ENCODE data around the gene PPAN. TPM values are rescaled to one million over a fixed set of nuclear protein-coding genes. Genes with fewer than 3 reads are reported as not detected.

PPAN gene
- polyA plus RNA-seq, 4 donors = 26.2 to 48.3 (median 35.3) TPM

GRCh38 chr19:10113592-10113963 lies 7.4 kb downstream of the PPAN start:
- Histone ChIP-seq H3K9me3 (ENCODE audit: control insufficient read depth in 2 of 2, insufficient read depth in 1 of 2, low read depth in 1 of 2, low read length in 1 of 2) (no peaks in the 10 kb centered on the region), H3K27me3 (ENCODE audit: control insufficient read depth in 3 of 3, insufficient read depth in 3 of 3, low read length in 3 of 3) (no peaks in the 10 kb centered on the region), H3K27ac (ENCODE audit: low read depth in 1 of 3, low read length in 2 of 3) (peak overlapping the region in 1 of 3 donors; percentile 32), H3K4me3 (ENCODE audit: low read depth in 1 of 3, low read length in 3 of 3) (no peak overlapping the region), H3K4me1 (ENCODE audit: control insufficient read depth in 3 of 3, insufficient read depth in 2 of 3, low read depth in 1 of 3, low read length in 2 of 3) (peaks cover 0 to 11% (median 0%) of the 10 kb centered on the region in 3 donors), H3K36me3 (ENCODE audit: control insufficient read depth in 3 of 3, insufficient read depth in 2 of 3, low read depth in 1 of 3, low read length in 3 of 3) (peaks cover 16 to 93% (median 26%) of the 10 kb centered on the region in 3 donors)
- DNase-seq (no peak), FAIRE-seq (no peak)
- 65 to 70% (median 67%) methylated on average over 18 to 19 of the region's 19 CpGs for WGBS, 3 donors

GRCh38 chr19:10113964-10114650 lies 7.9 kb downstream of the PPAN start:
- peaks cover 0 to 15% (median 0%) of the 10 kb centered on the region in 3 donors for H3K4me1 ChIP-seq (ENCODE audit: control insufficient read depth in 3 of 3, insufficient read depth in 2 of 3, low read depth in 1 of 3, low read length in 2 of 3)
- FAIRE-seq = no peak
- H3K27me3 ChIP-seq (ENCODE audit: control insufficient read depth in 3 of 3, insufficient read depth in 3 of 3, low read length in 3 of 3) = no peaks in the 10 kb centered on the region
- 87 to 90% (median 89%) methylated on average over 36 to 43 of the region's 43 CpGs for WGBS, 3 donors
- H3K36me3 ChIP-seq (ENCODE audit: control insufficient read depth in 3 of 3, insufficient read depth in 2 of 3, low read depth in 1 of 3, low read length in 3 of 3) = peaks cover 16 to 92% (median 26%) of the 10 kb centered on the region in 3 donors
- H3K27ac ChIP-seq (ENCODE audit: low read depth in 1 of 3, low read length in 2 of 3) = no peak overlapping the region
- H3K4me3 ChIP-seq (ENCODE audit: low read depth in 1 of 3, low read length in 3 of 3) = no peak overlapping the region
- no peaks in the 10 kb centered on the region for H3K9me3 ChIP-seq (ENCODE audit: control insufficient read depth in 2 of 2, insufficient read depth in 1 of 2, low read depth in 1 of 2, low read length in 1 of 2)
- DNase-seq = no peak

GRCh38 chr19:10114651-10115391 lies 8.7 kb downstream of the PPAN start:
- FAIRE-seq (no peak), DNase-seq (no peak)
- 78 to 81% (median 81%) methylated on average over 25 to 26 of the region's 26 CpGs for WGBS, 3 donors

GRCh38 chr19:10115392-10116084 lies 9.4 kb downstream of the PPAN start:
- H3K9me3 ChIP-seq (ENCODE audit: control insufficient read depth in 2 of 2, insufficient read depth in 1 of 2, low read depth in 1 of 2, low read length in 1 of 2) = no peaks in the 10 kb centered on the region
- H3K4me1 ChIP-seq (ENCODE audit: control insufficient read depth in 3 of 3, insufficient read depth in 2 of 3, low read depth in 1 of 3, low read length in 2 of 3) = peaks cover 0 to 16% (median 0%) of the 10 kb centered on the region in 3 donors
- FAIRE-seq (no peak), DNase-seq (no peak)
- WGBS, 3 donors = 84 to 92% (median 89%) methylated on average over 44 to 45 of the region's 45 CpGs
- no peak overlapping the region for H3K4me3 ChIP-seq (ENCODE audit: low read depth in 1 of 3, low read length in 3 of 3)
- no peak overlapping the region for H3K27ac ChIP-seq (ENCODE audit: low read depth in 1 of 3, low read length in 2 of 3)
- H3K27me3 ChIP-seq (ENCODE audit: control insufficient read depth in 3 of 3, insufficient read depth in 3 of 3, low read length in 3 of 3) = no peaks in the 10 kb centered on the region
- peaks cover 15 to 78% (median 19%) of the 10 kb centered on the region in 3 donors for H3K36me3 ChIP-seq (ENCODE audit: control insufficient read depth in 3 of 3, insufficient read depth in 2 of 3, low read depth in 1 of 3, low read length in 3 of 3)

More at GRCh38 chr19:10114651-10115391, 8.7 kb downstream of the PPAN start:
- Histone ChIP-seq H3K27ac (ENCODE audit: low read depth in 1 of 3, low read length in 2 of 3) (no peak overlapping the region), H3K4me1 (ENCODE audit: control insufficient read depth in 3 of 3, insufficient read depth in 2 of 3, low read depth in 1 of 3, low read length in 2 of 3) (peaks cover 0 to 15% (median 0%) of the 10 kb centered on the region in 3 donors), H3K4me3 (ENCODE audit: low read depth in 1 of 3, low read length in 3 of 3) (no peak overlapping the region), H3K27me3 (ENCODE audit: control insufficient read depth in 3 of 3, insufficient read depth in 3 of 3, low read length in 3 of 3) (no peaks in the 10 kb centered on the region), H3K36me3 (ENCODE audit: control insufficient read depth in 3 of 3, insufficient read depth in 2 of 3, low read depth in 1 of 3, low read length in 3 of 3) (peaks cover 16 to 85% (median 26%) of the 10 kb centered on the region in 3 donors), H3K9me3 (ENCODE audit: control insufficient read depth in 2 of 2, insufficient read depth in 1 of 2, low read depth in 1 of 2, low read length in 1 of 2) (no peaks in the 10 kb centered on the region)

- Histone ChIP-seq H3K36me3 (ENCODE audit: control insufficient read depth in 3 of 3, insufficient read depth in 2 of 3, low read depth in 1 of 3, low read length in 3 of 3) (peaks cover 15 to 70% (median 16%) of the 10 kb centered on the region in 3 donors), H3K27me3 (ENCODE audit: control insufficient read depth in 3 of 3, insufficient read depth in 3 of 3, low read length in 3 of 3) (no peaks in the 10 kb centered on the region), H3K4me3 (ENCODE audit: low read depth in 1 of 3, low read length in 3 of 3) (no peak overlapping the region), H3K9me3 (ENCODE audit: control insufficient read depth in 2 of 2, insufficient read depth in 1 of 2, low read depth in 1 of 2, low read length in 1 of 2) (no peaks in the 10 kb centered on the region), H3K27ac (ENCODE audit: low read depth in 1 of 3, low read length in 2 of 3) (no peak overlapping the region), H3K4me1 (ENCODE audit: control insufficient read depth in 3 of 3, insufficient read depth in 2 of 3, low read depth in 1 of 3, low read length in 2 of 3) (peaks cover 0 to 16% (median 0%) of the 10 kb centered on the region in 3 donors)
- DNase-seq (no peak), FAIRE-seq (no peak)
- WGBS, 3 donors = 85 to 88% (median 87%) methylated on average over 35 of the region's 35 CpGs
Observed at GRCh38 chr19:10116085-10116865, 10.1 kb downstream of the PPAN start.

- FAIRE-seq = no peak
- Histone ChIP-seq H3K36me3 (ENCODE audit: control insufficient read depth in 3 of 3, insufficient read depth in 2 of 3, low read depth in 1 of 3, low read length in 3 of 3) (peaks cover 15 to 63% (median 16%) of the 10 kb centered on the region in 3 donors), H3K27ac (ENCODE audit: low read depth in 1 of 3, low read length in 2 of 3) (no peak overlapping the region), H3K9me3 (ENCODE audit: control insufficient read depth in 2 of 2, insufficient read depth in 1 of 2, low read depth in 1 of 2, low read length in 1 of 2) (no peaks in the 10 kb centered on the region), H3K4me3 (ENCODE audit: low read depth in 1 of 3, low read length in 3 of 3) (no peak overlapping the region), H3K4me1 (ENCODE audit: control insufficient read depth in 3 of 3, insufficient read depth in 2 of 3, low read depth in 1 of 3, low read length in 2 of 3) (peaks cover 0 to 16% (median 0%) of the 10 kb centered on the region in 3 donors), H3K27me3 (ENCODE audit: control insufficient read depth in 3 of 3, insufficient read depth in 3 of 3, low read length in 3 of 3) (no peaks in the 10 kb centered on the region)
- DNase-seq = no peak
- 89 to 90% (median 90%) methylated on average over 20 to 21 of the region's 21 CpGs for WGBS, 3 donors
Observed at GRCh38 chr19:10116866-10117616, 10.9 kb downstream of the PPAN start.

- H3K27me3 ChIP-seq (ENCODE audit: control insufficient read depth in 3 of 3, insufficient read depth in 3 of 3, low read length in 3 of 3) = no peaks in the 10 kb centered on the region
- peaks cover 13 to 49% (median 15%) of the 10 kb centered on the region in 3 donors for H3K36me3 ChIP-seq (ENCODE audit: control insufficient read depth in 3 of 3, insufficient read depth in 2 of 3, low read depth in 1 of 3, low read length in 3 of 3)
- no peaks in the 10 kb centered on the region for H3K9me3 ChIP-seq (ENCODE audit: control insufficient read depth in 2 of 2, insufficient read depth in 1 of 2, low read depth in 1 of 2, low read length in 1 of 2)
- WGBS, 3 donors = 17 to 41% (median 22%) methylated on average over 11 to 12 of the region's 12 CpGs
- peak overlapping the region; percentile 82 to 99 (median 88) for H3K4me3 ChIP-seq (ENCODE audit: low read depth in 1 of 3, low read length in 3 of 3)
- peak overlapping the region in 1 of 3 donors; percentile 59 for H3K27ac ChIP-seq (ENCODE audit: low read depth in 1 of 3, low read length in 2 of 3)
- DNase-seq = no peak
- H3K4me1 ChIP-seq (ENCODE audit: control insufficient read depth in 3 of 3, insufficient read depth in 2 of 3, low read depth in 1 of 3, low read length in 2 of 3) = peaks cover 0 to 5% (median 0%) of the 10 kb centered on the region in 3 donors
- FAIRE-seq = no peak
Observed at GRCh38 chr19:10118960-10119359, 12.8 kb downstream of the PPAN start.

Data from small intestine (tissue), 7 donors.